Measurements from ENCODE around the gene MATN4. TPM values are rescaled to one million over a fixed set of nuclear protein-coding genes. Genes with fewer than 3 reads are reported as not detected.

The MATN4 gene
- total and polyA plus RNA-seq, 2 of the 4 experiments (the other 2 are of a cell fraction) = 0.12 TPM; not detected in 1

DNA sequence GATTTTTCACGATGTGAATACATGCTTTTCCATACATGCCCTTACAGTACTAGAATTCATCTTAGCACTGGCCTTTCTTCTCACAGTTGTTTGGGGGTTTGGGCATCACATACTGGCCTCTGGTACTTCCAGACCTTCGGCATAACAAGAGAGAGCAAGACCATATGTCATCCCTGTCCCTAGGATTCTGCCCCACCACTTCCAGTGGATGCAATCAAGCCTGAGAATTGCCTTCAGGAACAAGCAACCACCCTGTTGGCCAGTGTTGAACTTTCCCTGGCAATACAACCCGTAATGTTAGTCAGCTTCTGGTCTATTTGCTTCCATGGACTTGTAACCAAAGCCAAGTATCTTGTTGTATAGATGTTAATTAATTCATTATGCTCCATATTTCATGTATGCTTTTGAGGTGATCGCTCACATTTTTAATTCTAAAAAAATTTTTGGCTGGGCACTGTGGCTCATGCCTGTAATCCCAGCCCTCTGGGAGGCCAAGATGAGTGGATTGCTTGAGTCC is 38.3 kb downstream of the MATN4 start:
- Histone ChIP-seq H2AK5ac (ENCODE audit: low read depth, low read length) (no peak overlapping the region), H3K18ac (ENCODE audit: low read depth, low read length) (no peak overlapping the region), H3K23ac (ENCODE audit: low read depth, low read length) (no peak overlapping the region), H3K9me1 (ENCODE audit: insufficient read depth, low read length) (no peaks in the 10 kb centered on the region), H3K4me3 (ENCODE audit: insufficient read depth, low read depth, low read length) (no peak overlapping the region), H2AFZ (replicated peaks; ENCODE audit: low read length, poor library complexity) (no peak overlapping the region), H4K5ac (ENCODE audit: low read depth, low read length) (no peak overlapping the region), H2BK20ac (ENCODE audit: low read depth, low read length) (no peak overlapping the region), H2BK5ac (ENCODE audit: low read depth, low read length, poor library complexity, severe bottlenecking) (no peak overlapping the region), H3K4me1 (ENCODE audit: control insufficient read depth, insufficient read depth, low read length) (no peaks in the 10 kb centered on the region), H3K36me3 (ENCODE audit: control insufficient read depth, insufficient read depth, low read length) (no peaks in the 10 kb centered on the region), H2BK120ac (ENCODE audit: low read depth, low read length) (no peak overlapping the region), H3K4me2 (ENCODE audit: low read depth, low read length) (no peak overlapping the region), H3K14ac (replicated peaks; ENCODE audit: low read depth, low read length) (no peak overlapping the region), H3K79me1 (ENCODE audit: low read depth in 1 of 2, low read length in 2 of 2) (no peaks in the 10 kb centered on the region), H2AK9ac (replicated peaks; ENCODE audit: low read depth, low read length, poor library complexity) (no peak overlapping the region), H4K91ac (ENCODE audit: insufficient read depth, low read depth, low read length) (no peak overlapping the region), H3K4ac (ENCODE audit: low read depth, low read length) (no peak overlapping the region), H2BK15ac (ENCODE audit: low read depth, low read length) (no peak overlapping the region), H4K20me1 (ENCODE audit: insufficient read depth, low read length) (no peaks in the 10 kb centered on the region), H3K9ac (ENCODE audit: low read depth, low read length) (no peak overlapping the region), H4K8ac (ENCODE audit: low read depth in 2 of 2, low read length in 2 of 2) (no peak overlapping the region), H3K56ac (ENCODE audit: extremely low read depth, insufficient read depth, low read length) (no peak overlapping the region), H3K27ac (ENCODE audit: insufficient read depth, low read length) (no peak overlapping the region), H3K27me3 (ENCODE audit: control insufficient read depth, insufficient read depth, low read length) (peaks cover 3% of the 10 kb centered on the region), H3K9me3 (ENCODE audit: control insufficient read depth, insufficient read depth, low read length) (no peaks in the 10 kb centered on the region)
- WGBS, 2 experiments (ENCODE audit: extremely low coverage in 2 of 2, insufficient read length in 1 of 2) = no CpG with 5 or more reads among the region's 4 CpGs
- intact Hi-C loops (cut with micrococcal nuclease) = loop anchor here (1.0 to 10.0 kb wide), 2 partner anchors 44 to 145 kb away; partner anchors contain the start of gene WFDC12
- BruUV-seq (replicated peaks) = no TSS peak
- ChIA-PET CTCF (no interaction called here), POLR2A (ENCODE audit: unreplicated experiment) (no interaction called here)
- in situ Hi-C loops (cut with MboI; ENCODE audit: low sequenced_read_pairs) = no loop called here
- ATAC-seq (ENCODE audit: low read depth) = no peak
- no peak for DNase-seq
- dilution Hi-C loops (cut with HindIII; ENCODE audit: low sequenced_read_pairs, unreplicated experiment) = no loop called here
- TF ChIP-seq MAZ (IDR thresholded peaks at IDR 0.05; ENCODE audit: borderline replicate concordance, low read depth, low read length) (no peak), BHLHE40 (IDR thresholded peaks at IDR 0.05; ENCODE audit: low read depth, low read length) (no peak), FOS (IDR thresholded peaks at IDR 0.05; ENCODE audit: low read depth, low read length) (no peak), CHD1 (IDR thresholded peaks at IDR 0.05; ENCODE audit: low read depth, low read length) (no peak), RCOR1 (IDR thresholded peaks at IDR 0.05; ENCODE audit: insufficient replicate concordance, low read length) (no peak), RFX5 (IDR thresholded peaks at IDR 0.05; ENCODE audit: low read depth, low read length) (no peak), POLR2A (IDR thresholded peaks at IDR 0.05; ENCODE audit: low read depth, low read length) (no peak), RAD21 (IDR thresholded peaks at IDR 0.05; ENCODE audit: low read length) (no peak), MXI1 (IDR thresholded peaks at IDR 0.05; ENCODE audit: borderline replicate concordance, low read depth, low read length) (no peak)
- TF ChIP-seq, protein P1, sequence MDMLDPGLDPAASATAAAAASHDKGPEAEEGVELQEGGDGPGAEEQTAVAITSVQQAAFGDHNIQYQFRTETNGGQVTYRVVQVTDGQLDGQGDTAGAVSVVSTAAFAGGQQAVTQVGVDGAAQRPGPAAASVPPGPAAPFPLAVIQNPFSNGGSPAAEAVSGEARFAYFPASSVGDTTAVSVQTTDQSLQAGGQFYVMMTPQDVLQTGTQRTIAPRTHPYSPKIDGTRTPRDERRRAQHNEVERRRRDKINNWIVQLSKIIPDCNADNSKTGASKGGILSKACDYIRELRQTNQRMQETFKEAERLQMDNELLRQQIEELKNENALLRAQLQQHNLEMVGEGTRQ (IDR thresholded peaks at IDR 0.05; ENCODE audit: low read depth, low read length) = no peak
- TF ChIP-seq, protein P2, sequence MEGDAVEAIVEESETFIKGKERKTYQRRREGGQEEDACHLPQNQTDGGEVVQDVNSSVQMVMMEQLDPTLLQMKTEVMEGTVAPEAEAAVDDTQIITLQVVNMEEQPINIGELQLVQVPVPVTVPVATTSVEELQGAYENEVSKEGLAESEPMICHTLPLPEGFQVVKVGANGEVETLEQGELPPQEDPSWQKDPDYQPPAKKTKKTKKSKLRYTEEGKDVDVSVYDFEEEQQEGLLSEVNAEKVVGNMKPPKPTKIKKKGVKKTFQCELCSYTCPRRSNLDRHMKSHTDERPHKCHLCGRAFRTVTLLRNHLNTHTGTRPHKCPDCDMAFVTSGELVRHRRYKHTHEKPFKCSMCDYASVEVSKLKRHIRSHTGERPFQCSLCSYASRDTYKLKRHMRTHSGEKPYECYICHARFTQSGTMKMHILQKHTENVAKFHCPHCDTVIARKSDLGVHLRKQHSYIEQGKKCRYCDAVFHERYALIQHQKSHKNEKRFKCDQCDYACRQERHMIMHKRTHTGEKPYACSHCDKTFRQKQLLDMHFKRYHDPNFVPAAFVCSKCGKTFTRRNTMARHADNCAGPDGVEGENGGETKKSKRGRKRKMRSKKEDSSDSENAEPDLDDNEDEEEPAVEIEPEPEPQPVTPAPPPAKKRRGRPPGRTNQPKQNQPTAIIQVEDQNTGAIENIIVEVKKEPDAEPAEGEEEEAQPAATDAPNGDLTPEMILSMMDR (conservative IDR thresholded peaks at IDR 0.05; ENCODE audit: low read depth, low read length) = no peak

Measured in IMR-90 (cell line).